GM12865 (cell line): Measurements from ENCODE around the gene PCNX1.

ENCODE experiments used
- DNase-seq: peaks from one replicate; pipeline ENCODE4 v3.0.0; 2010; ENCODE audit warnings: low read depth
- H3K4me3 ChIP-seq: 2 replicates; pipeline ENCODE4 v1.5.1; 2011; ENCODE audit warnings: mild to moderate bottlenecking, low read depth, low read length, control low read depth
- TF ChIP-seq, protein P1 (sequence below): IDR thresholded peaks from 2 replicates; pipeline ENCODE4 v1.5.1; 2011; ENCODE audit warnings: low read length, control low read depth, low read depth, inconsistent platforms; ENCODE audit not compliant: insufficient read depth; ENCODE audit errors: missing control alignments

The PCNX1 gene

DNA sequence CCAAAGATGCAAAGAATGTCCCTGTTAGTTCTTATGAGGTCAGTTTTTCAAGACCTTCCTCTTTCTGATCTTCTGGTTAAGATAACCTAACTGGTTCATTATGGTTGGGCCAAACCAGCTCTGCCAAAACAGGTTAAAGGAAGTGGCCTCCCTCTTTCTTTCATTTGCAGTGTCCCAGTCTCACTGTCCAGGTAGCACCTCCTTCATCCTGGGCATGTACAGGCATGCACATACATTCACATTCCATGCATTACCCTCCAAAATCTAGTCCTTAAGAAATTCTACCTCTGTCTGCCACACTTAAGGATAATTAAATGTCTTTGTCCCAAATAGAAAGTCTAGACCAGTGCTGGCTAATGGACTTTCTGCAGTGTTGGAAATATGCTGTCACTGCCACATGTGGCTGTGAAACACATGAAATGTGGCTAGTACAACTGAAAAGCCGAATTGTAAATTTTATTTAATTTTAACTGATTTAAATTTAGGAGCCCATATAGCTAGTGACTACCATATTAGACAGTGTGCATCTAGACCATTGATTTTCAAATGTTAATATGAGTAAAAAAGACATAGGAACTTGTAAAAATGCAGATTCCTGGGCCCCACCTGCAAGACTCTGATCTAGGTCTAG lies 169.3 kb downstream of the PCNX1 start:
- no peak for DNase-seq
- no peak overlapping the region for H3K4me3 ChIP-seq
- TF ChIP-seq, protein P1, sequence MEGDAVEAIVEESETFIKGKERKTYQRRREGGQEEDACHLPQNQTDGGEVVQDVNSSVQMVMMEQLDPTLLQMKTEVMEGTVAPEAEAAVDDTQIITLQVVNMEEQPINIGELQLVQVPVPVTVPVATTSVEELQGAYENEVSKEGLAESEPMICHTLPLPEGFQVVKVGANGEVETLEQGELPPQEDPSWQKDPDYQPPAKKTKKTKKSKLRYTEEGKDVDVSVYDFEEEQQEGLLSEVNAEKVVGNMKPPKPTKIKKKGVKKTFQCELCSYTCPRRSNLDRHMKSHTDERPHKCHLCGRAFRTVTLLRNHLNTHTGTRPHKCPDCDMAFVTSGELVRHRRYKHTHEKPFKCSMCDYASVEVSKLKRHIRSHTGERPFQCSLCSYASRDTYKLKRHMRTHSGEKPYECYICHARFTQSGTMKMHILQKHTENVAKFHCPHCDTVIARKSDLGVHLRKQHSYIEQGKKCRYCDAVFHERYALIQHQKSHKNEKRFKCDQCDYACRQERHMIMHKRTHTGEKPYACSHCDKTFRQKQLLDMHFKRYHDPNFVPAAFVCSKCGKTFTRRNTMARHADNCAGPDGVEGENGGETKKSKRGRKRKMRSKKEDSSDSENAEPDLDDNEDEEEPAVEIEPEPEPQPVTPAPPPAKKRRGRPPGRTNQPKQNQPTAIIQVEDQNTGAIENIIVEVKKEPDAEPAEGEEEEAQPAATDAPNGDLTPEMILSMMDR = no peak

DNA sequence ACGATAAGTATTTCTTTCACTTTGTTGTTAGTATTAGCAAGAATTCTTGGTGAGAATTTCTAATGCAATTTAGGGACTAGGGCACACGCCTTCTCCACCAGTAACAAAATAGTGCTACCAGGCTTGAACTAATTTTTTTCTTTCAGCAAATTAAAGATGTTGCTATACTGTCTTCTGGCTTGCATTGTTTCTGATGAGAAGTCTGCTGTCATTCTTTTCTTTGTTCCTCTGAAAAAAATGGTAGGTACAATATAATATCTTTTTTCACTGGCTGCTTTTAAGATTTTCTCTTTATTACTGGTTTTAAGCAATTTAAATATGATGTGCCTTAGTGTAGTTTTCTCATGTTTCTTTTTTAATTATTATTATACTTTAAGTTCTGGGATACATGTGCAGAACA lies 171.2 kb downstream of the PCNX1 start:
- H3K4me3 ChIP-seq = no peak overlapping the region
- no peak for DNase-seq
- TF ChIP-seq, protein P1 = no peak

DNA sequence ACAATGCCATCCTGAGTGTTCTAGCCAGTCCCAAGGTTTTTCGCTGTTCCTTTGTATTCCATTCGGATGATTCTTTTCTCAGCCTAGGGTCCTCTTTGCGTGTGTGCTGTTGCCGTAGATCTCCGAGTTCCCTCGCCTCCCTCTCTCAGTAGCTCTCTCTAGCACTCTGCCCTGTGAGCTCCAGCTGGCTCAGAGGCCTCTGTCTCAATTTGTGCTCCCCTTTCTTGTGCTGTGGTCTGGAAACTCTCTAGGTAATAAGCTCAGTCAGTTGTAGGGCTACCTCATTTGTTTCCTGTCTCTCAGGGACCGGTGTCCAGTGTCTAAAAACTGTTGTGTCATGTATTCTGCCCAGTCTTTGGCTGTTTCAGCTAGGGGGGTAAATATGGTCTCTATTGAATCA lies 179.3 kb downstream of the PCNX1 start:
- DNase-seq = no peak
- TF ChIP-seq, protein P1 = no peak
- H3K4me3 ChIP-seq = no peak overlapping the region

DNA sequence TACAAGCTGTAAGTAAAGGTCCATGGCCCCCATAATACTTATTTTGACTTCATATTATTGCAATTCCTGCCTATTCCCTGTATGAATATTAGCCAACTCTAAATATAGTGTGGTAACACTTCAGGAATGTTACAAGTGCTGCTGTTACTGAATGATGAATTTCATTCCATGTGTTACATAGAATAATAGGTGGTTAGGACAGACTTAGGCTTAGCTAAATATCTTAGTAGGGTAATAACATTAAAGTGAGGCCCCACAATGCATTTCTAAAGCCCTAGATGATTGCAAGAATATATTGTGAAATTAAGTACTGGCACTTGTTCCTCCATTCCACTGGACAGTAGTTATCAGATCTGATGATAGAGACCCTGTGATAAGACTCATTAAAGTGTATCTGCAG lies 182.7 kb downstream of the PCNX1 start:
- TF ChIP-seq, protein P1 = no peak
- no peak for DNase-seq
- no peak overlapping the region for H3K4me3 ChIP-seq

DNA sequence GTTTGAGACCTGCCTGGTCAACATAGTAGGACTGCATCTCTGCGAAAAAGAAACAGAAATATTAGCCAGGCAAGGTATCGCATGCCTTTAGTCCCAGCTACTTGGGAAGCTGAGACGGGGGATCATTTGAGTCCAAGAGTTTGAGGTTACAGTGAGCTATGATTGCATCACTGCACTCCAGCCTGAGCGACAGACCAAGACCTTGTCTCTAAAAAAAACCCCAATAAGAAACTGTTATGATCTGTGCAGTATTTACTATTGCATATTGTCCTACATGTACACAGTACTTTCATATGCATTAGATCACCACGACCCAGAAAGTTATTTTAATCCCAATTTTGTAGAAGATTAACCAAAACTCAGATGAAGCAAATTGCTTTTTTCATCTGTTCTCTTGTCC lies 187.5 kb downstream of the PCNX1 start:
- H3K4me3 ChIP-seq = no peak overlapping the region
- no peak for DNase-seq
- TF ChIP-seq, protein P1 = no peak

DNA sequence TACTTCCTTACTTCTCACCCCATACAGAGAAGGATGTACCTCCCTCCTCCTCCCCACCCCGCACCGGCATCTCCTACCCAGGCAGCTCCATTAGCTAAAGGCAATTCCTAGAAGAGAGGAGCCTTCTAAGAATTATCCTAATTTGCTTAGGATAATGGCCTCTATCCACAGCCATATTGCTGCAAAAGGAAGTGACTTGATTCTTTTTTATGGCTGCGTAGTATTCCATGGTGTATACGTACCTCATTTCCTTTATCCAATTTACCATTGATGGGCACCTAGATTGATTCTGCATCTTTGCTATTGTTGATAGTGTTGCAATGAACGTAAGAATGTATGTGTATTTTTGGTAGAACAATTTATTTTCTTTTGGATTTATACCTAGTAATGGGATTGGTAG lies 189.7 kb downstream of the PCNX1 start:
- no peak for DNase-seq
- no peak overlapping the region for H3K4me3 ChIP-seq
- TF ChIP-seq, protein P1 = no peak
